GM13977 (cell line): ENCODE measurements around the gene C1orf167.

Experiments
- DNase-seq: peaks from one replicate; pipeline ENCODE4 v3.0.0; 2012; ENCODE audit warnings: low spot score
- CTCF ChIP-seq: IDR thresholded peaks from 2 replicates; pipeline ENCODE4 v1.5.1; 2012; ENCODE audit warnings: mild to moderate bottlenecking, control low read depth; ENCODE audit not compliant: insufficient read depth; ENCODE audit errors: extremely low read depth, missing control alignments
- in situ Hi-C: fragments of 300-500 bp; cut with MboI; formaldehyde crosslinking; loops from one replicate; pipeline ENCODE4 v1.12.0; 2022; ENCODE audit warnings: low sequenced_read_pairs, low pct_unique_long_range_greater_than_20kb, mixed read lengths, inconsistent platforms; ENCODE audit not compliant: unreplicated experiment

The C1orf167 gene

DNA sequence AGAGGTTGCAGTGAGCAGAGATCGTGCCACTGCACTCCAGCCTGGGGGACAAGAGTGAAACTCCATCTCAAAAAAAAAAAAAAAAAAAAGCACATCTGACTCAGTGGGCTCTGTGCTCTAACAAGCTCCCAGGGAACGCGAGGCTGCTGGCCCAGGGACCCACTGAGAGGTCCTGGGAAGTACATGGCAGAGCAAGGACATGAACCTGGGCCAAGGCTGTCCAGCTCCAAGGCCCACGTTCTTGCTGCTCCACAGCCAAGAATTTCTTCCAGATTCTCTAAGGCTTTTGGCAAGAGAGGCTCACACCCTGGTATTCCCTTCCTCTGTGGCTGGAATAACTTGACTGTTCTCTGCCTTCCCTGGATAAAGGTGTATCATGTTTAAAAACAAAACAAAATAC lies 41.5 kb upstream of the C1orf167 start:
- TF ChIP-seq CTCF: no peak
- in situ Hi-C loops: no loop called here
- DNase-seq: no peak

DNA sequence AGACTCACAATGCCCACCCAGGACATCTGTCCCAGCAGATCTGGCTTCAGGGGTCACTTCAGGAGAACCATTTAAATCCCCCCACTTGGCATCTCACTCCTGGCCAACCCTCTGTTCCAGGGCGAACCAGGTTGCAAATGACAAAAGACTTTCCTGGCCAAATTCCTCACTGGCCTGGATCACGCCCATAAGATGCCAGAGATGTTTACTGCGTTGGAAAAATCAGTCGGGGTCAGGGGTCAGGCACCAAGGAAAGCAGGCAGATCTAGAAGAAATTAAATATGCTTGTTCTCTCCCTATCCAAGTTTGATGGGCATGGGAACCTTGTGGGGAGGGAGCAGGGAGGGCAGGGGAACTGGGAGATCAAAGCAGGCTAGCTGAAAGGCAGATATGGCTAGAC lies 40.7 kb upstream of the C1orf167 start:
- DNase-seq: no peak
- TF ChIP-seq CTCF: no peak
- in situ Hi-C loops: no loop called here

DNA sequence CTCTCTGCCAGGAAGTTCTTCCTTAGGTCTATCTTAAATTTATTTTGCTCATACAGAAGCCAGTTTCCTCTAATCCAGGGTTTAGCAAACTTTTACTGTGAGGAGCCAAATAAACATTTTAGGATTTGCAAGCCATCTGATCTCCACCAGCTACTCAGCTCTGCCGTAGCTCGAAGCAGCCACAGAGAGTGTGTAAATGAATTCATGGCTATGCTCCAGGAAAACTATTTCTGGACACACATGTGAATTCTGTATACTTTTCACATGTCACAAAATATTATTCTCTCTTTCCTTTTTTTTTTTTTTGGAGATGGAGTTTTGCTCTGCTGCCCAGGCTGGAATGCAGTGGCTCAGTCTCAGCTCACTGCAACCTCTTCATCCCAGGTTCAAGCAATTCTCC lies 39.5 kb upstream of the C1orf167 start:
- DNase-seq: no peak
- in situ Hi-C loops: no loop called here

DNA sequence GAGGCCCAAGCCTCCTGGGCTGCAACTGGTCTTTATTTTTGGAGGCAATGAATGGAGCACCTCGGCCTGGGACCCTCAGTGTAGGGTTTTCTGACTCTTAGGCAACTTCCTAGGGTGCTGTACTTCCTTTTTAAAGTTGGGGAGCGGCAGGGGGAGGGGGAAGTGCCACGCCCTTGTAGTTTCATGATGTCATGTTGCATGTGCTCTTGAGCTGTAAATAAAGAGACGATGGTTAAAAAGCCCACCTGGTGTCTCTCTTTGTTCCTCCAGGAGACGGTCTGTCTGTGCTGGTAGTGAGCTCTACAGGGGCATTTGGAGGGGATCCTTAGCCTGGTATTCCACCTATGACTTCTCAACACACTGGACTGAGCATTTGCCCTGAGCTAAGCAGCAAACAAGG lies 36.4 kb upstream of the C1orf167 start:
- no peak for TF ChIP-seq CTCF
- no peak for DNase-seq
- in situ Hi-C loops: no loop called here

More for the DNA sequence above, 39.5 kb upstream of the C1orf167 start:
- no peak for TF ChIP-seq CTCF

DNA sequence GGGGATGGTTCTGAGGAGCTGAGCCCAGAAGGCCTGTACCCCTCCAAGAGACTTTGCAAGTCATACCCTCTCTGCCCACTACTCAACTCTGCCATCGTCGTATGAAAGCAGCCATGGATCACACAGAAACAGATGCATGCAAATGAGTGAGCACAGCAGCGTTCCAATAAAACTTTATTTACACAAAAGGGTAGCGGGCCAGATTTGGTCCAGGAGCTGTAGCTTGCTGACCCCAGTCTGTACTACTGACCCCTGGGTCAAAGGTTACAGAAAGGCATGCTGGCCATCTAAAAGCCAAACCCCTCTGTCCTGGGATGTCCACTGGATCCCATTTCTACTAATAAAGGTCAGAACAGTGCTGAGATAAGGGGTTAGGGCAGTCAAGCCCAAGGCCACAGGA lies 34.9 kb upstream of the C1orf167 start:
- no peak for DNase-seq
- in situ Hi-C loops: no loop called here
- no peak for TF ChIP-seq CTCF

DNA sequence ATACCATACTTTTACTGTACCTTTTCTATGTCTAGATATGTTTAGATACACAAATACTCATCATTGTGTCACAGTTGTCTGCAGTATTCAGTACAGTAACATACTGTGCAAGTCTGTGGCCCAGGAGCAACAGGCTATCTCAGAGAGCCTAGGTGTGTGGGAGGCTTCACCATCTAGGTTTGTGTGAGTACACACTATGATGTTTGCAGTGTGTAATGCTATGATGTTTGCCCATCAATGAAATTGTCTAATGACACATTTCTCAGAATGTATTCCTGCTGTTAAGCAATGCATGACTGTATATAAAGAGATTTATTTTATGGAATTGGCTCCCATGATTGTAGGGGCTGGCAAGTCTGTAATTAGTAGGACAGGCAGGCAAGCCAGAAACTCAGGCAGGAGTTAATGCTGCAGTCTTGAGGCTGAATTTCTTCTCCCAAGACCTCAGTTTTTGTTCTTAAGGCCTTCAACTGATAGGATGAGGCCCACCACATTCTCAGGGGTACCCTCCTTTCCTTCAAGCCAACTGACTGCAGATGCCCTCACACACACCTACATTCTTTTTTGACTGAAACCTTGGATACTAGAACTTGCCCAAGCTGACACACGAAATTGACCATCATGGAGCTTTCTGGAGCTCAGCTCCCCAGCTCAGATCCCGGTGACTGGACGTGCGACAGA lies 33.7 kb upstream of the C1orf167 start:
- TF ChIP-seq CTCF: no peak
- DNase-seq: no peak
- in situ Hi-C loops: no loop called here

- TF ChIP-seq CTCF: no peak
- in situ Hi-C loops: no loop called here
- no peak for DNase-seq
Observed at GRCh38 chr1:11729155-11729497, 32.9 kb upstream of the C1orf167 start.
